GM21717 (cell line): ENCODE measurements around the gene MICALL2.

Experiments
- ATAC-seq: cut with Tn5 transposase; IDR thresholded peaks from one replicate; pipeline ENCODE4 v1.9.1; 2021; ENCODE audit warnings: mild to moderate bottlenecking, moderate library complexity; ENCODE audit not compliant: unreplicated experiment

Gene MICALL2

GRCh38 chr7:1419688-1420087 is 39.6 kb downstream of the MICALL2 start:
- ATAC-seq, result no peak

- no peak for ATAC-seq
These were observed 40.0 kb downstream of the MICALL2 start for GRCh38 chr7:1419310-1419634.

GRCh38 chr7:1418505-1419309 is 40.6 kb downstream of the MICALL2 start:
- no peak for ATAC-seq

GRCh38 chr7:1415389-1415990 is 43.8 kb downstream of the MICALL2 start:
- ATAC-seq, result no peak

GRCh38 chr7:1413936-1414639 is 45.2 kb downstream of the MICALL2 start:
- no peak for ATAC-seq

- no peak for ATAC-seq
These were observed 46.7 kb downstream of the MICALL2 start for GRCh38 chr7:1412322-1413261.

GRCh38 chr7:1411414-1411813 is 47.9 kb downstream of the MICALL2 start:
- no peak for ATAC-seq

- no peak for ATAC-seq
These were observed 48.3 kb downstream of the MICALL2 start for GRCh38 chr7:1410992-1411391.

- no peak for ATAC-seq
These were observed 49.7 kb downstream of the MICALL2 start for GRCh38 chr7:1409555-1409954.

GRCh38 chr7:1408466-1408865 is 50.8 kb downstream of the MICALL2 start:
- no peak for ATAC-seq

- no peak for ATAC-seq
These were observed 51.4 kb downstream of the MICALL2 start for GRCh38 chr7:1407892-1408291.

- ATAC-seq, result no peak
These were observed 54.2 kb downstream of the MICALL2 start for GRCh38 chr7:1404898-1405548.

GRCh38 chr7:1404460-1404809 is 54.8 kb downstream of the MICALL2 start:
- no peak for ATAC-seq

- ATAC-seq, result no peak
These were observed 55.4 kb downstream of the MICALL2 start for GRCh38 chr7:1403638-1404459.

- ATAC-seq, result no peak
These were observed 56.3 kb downstream of the MICALL2 start for GRCh38 chr7:1402791-1403637.

- ATAC-seq, result no peak
These were observed 57.0 kb downstream of the MICALL2 start for GRCh38 chr7:1402110-1402790.

GRCh38 chr7:1401011-1401410 is 58.3 kb downstream of the MICALL2 start:
- no peak for ATAC-seq

GRCh38 chr7:1400371-1400770 is 58.9 kb downstream of the MICALL2 start:
- ATAC-seq, result no peak
